ENCODE data around the gene DDX52. TPM values are rescaled to one million over a fixed set of nuclear protein-coding genes. Genes with fewer than 3 reads are reported as not detected.
"Not testable (repeated sequence)": the region's sequence is repeated elsewhere in the genome, so short reads cannot be mapped to it uniquely, and the experiment has no call there.

DDX52 gene, protein sequence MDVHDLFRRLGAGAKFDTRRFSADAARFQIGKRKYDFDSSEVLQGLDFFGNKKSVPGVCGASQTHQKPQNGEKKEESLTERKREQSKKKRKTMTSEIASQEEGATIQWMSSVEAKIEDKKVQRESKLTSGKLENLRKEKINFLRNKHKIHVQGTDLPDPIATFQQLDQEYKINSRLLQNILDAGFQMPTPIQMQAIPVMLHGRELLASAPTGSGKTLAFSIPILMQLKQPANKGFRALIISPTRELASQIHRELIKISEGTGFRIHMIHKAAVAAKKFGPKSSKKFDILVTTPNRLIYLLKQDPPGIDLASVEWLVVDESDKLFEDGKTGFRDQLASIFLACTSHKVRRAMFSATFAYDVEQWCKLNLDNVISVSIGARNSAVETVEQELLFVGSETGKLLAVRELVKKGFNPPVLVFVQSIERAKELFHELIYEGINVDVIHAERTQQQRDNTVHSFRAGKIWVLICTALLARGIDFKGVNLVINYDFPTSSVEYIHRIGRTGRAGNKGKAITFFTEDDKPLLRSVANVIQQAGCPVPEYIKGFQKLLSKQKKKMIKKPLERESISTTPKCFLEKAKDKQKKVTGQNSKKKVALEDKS
- polyA plus RNA-seq (ENCODE audit: insufficient read length) = 16.9 TPM

DNA sequence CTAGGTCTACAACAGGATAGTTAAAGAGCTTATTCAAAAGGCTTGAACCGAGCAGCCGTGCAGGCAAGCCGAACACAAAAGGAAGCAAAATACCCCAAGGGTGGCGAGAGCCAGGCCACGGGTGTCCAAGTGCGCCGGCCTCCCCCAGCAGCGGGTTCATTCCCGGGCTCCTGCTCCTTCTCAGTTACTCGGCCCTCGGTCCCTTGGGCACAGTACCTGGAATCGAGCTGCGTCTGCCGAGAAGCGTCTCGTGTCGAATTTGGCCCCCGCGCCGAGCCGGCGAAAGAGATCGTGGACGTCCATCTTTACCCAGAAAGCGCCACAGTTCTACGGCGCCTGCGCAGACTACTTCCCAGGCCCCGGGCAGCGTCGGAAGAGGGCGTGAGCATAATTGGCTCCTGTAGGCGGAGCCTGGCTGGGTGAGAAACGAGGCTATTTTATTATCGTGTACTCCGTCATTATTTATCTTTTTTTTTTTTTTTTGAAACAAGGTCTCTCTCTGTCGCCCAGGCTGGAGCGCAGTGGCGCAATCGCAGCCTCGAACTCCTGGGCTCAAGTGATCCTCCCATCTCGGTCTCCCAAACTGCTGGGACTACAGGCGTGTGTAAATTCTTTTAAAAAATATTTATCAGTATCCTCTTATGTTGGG lies at the start of gene DDX52:
DDX52 (minus strand) TSS at position 329 of the 649 bp plus-strand sequence; CDS start at position 303, 26 bp downstream.
- peak; percentile 80 for DNase-seq (ENCODE audit: low read depth)

DNA sequence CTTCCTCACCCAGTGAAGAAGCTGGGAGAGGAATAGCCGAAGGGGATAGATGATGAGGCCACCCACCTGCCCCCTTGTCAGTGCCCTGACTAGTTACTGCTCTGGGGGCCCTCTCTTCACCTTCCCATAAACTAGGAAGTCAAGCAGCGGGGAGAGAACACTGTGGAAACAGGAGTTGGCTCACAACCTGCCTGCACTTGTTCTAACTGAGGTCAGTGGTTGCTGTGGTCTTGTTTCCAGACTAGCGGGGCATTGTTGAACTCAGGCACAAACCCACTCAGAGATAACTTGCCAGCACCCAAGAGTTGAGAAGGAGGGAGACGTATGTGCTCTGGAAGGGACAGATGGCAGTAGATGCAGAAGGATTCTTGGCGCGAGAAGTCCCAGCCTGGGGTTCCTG lies 48.6 kb upstream of the DDX52 start:
- no peak for DNase-seq (ENCODE audit: low read depth)

DNA sequence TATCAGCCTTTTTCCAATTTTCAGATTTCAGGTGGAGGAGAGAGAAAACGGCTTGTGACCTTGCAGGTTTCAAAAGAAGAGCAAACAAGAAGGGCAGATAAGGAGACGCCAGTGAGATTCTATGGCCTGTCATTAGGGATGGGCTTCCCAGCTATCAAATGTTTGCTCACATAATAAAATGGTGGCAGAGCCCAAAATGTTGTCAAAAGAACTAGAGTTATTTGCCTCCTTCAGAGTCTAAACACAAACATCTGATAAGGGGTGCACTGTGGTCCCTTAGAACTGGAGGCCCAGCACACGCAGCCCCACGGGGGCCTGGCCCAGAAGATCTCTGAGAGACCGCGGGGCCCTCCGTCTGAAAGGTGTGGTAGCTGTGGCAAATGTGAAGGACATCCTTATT lies 46.1 kb upstream of the DDX52 start:
- DNase-seq (ENCODE audit: low read depth) = no peak

DNA sequence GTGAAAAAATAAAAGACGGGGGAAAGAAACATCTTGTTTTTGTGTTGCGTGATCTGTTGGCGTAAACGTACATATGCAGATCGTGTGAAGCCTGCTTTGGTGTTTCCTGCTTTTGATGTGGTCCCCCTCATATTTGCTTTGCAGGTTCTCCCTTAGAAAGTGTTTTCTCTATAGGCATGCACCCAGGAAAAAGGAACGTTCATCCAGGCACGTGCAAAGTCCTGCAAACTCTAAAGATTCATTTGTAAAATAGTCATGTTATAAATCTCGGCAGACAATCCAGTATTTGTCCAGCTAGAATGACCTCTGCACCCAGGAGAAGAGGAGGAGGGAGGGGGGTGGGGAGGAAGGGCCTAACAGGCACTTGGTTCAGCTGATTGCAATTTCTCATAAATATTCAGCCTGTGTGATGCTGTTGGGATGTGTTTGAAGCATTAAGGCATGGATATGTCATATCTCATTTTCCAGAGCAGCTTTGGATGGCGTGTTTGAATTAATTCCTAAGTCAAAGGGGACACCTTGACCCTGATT lies 40.3 kb upstream of the DDX52 start:
- no peak for DNase-seq (ENCODE audit: low read depth)

DNA sequence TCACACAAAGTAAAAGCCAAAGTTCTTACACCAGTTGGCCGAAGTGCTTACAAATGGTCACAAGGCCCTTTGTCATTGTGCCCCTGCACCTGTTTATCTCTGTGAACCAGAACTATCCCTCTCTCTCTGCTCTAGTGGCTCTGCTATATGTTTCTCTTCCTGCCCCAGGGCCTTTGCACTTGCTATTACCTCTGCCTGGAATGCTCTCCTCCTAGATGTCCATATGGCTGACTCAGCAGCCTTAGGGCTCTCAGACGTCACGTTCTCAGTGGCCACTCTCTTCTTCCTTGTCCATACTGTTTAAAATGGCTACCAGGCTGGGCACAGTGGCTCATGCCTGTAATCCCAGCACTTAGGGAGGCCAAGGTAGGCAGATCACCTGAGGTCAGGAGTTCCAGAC lies 38.8 kb upstream of the DDX52 start:
- DNase-seq (ENCODE audit: low read depth) = no peak

DNA sequence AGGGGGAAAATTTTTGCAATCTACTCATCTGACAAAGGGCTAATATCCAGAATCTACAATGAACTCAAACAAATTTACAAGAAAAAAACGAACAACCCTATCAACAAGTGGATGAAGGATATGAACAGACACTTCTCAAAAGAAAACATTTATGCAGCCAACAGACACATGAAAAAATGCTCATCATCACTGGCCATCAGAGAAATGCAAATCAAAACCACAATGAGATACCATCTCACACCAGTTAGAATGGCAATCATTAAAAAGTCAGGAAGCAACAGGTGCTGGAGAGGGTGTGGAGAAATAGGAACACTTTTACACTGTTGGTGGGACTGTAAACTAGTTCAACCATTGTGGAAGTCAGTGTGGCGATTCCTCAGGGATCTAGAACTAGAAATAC lies 36.7 kb upstream of the DDX52 start:
- DNase-seq (ENCODE audit: low read depth) = not testable (repeated sequence)

DNA sequence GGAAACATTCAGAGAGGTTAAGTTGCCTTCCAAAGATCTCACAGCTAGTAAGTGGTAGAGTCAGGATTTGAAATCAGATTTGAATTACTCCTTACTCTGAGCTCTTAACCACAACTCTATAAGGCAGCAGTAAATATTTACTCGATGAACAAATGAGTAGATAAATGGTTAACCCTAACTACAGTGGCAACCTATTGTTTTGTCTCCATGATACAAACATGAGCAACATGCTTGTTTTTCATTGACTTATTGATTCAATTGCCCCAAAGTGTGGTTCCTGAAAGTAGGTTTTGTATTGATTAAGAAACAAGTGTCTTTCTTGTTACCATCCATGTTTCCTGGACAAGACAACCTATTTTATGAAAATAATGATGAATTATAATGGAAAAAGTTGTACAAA lies 34.8 kb upstream of the DDX52 start:
- DNase-seq (ENCODE audit: low read depth) = no peak

DNA sequence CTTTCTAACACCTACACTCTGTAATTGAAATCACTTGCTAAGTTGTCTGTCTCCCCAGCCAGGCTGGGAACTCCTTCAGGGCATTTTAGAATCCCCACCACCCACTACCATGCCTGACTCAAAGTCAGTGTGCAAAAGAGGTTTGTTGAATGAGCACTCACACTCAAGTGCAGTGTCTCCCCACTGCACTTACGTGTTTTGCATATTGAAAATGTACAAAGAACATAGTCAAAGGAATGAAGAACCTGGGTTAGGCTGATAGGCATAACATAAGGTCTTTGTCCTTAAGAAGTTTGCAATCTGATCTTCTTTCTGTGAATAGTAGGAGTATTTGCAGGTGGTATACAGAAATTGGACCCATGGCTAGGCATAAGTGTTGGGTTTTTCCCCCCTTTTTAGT lies 33.8 kb upstream of the DDX52 start:
- DNase-seq (ENCODE audit: low read depth) = no peak

DNA sequence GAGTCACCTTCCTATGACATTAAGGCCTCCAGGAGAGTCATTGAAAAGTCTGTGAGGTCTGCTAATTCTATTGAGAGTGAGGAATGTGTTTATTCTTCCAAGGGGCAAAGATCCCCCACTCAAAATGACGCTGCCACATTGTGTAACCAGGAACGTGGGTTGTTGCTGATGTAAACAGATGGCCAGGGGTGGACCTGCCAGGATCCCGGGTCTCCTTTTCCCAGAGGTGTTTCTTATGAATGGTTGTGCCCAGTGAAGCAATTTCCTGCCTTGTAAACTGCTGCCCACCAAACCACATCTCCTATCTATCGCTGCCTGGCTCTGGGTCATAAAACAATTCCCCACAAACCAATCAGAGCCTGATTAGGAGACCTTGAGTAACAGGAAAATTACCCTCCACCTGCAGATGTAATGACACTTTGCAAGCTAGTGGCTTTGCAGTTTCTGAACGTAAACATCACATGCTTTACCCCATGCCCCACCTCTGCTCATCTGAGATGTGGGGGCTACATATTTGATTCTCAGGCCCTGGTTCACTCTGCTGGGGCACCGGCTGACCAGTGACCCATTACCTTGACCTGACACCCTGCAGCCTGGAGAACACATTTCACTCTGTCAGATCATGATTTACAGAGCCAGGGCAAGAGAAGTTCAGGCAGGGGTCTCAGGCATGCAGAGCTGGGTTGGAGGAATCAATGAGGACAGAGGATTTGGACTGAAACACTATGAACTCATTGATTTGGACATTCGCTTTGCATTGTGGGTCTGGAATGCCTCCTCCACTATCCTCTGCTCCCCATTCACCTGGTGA lies 33.1 kb upstream of the DDX52 start:
- no peak for DNase-seq (ENCODE audit: low read depth)

DNA sequence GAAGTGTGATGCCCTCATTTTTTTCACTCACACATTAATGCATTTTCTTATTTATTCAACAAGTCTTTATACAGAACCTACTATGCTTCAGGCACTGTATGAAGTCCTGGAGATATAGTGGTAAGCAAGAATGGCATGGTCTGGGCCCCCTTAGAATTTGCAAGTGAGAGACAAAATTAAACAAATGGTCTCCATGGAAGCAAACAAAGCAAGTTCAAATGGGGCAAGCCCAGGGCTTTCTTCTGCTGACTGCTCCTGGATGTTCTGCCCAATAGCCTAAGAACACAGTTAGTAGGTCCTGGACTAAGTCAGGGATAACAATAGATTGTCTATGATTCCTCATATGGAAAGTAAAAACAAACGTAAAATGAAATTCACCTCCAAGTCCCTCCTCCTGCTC lies 31.3 kb upstream of the DDX52 start:
- no peak for DNase-seq (ENCODE audit: low read depth)

DNA sequence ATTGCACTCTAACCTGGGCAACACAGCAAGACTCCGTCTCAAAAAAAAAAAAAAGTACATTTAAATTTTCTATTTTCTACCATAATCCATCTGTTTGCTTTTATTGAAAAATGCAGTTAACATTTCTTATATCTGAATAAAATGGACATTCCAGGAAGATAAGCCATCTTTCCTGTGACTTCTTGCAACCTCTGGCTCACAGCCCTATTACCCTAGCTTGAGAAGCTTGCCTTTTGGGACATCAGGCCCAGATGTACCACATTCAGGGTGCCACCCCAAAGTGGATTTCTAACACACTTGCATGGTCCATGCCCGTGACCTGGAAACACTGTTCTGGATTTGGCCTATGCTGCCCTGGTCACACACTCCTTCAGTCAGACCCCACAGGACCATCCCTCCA lies 30.1 kb upstream of the DDX52 start:
- no peak for DNase-seq (ENCODE audit: low read depth)

DNA sequence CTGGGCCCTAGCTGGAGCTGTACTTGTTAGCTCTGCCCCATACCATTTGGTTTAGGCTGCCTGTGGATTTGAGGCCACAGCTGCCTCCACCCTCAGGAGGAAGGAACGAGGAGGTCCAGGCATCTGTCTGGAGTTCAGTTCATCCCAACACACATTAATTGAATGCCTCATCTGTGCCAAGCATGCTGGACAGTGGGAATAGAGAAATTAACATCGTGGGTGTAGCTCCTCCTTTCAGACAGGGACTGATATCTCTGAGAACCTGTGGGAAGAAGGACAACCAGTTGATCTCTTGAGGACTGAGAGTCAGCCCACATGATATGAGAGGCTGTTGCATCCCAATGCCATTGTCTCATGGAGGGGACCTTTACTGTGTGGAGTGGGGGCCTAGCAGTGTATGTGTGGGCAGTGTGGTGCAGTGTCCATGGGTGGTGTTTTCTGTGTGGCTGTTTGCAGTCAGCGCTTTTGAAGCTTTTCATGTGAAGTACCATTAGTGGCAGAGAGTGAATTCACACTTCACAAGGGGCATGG lies 29.4 kb upstream of the DDX52 start:
- no peak for DNase-seq (ENCODE audit: low read depth)

DNA sequence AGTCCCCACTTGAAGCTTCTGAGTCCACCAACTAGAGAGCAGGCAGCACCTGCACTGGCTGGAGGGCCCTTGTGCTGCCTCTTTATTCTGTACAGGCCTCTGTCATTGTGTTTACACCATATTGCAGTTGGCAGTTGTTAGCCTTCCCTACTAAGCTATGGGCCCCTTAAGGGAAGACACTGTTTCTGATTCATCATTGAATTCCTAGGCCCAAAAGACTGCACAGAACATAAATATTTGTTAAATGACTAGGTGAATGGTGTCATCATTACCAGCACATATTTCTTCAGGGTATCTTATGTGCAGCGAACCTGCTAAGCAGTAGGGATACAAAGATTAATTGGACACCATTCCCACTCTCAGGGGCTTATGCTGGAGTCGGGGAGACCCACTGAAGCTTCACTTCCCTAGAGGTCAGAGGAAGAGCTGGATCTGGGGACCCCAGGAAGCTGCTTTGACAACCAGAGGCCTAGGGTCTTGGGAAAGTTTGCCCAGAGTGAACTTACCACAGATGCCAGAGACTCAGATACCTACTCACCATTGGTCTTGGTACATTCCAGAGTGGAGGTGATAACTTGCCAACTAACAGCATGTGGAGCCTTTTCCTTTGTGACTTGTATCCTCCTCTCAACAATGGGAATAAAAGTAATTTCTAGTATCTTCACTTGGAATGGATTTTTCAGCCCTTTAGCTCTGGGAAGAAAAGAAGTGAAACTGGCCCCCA lies 28.7 kb upstream of the DDX52 start:
- no peak for DNase-seq (ENCODE audit: low read depth)

DNA sequence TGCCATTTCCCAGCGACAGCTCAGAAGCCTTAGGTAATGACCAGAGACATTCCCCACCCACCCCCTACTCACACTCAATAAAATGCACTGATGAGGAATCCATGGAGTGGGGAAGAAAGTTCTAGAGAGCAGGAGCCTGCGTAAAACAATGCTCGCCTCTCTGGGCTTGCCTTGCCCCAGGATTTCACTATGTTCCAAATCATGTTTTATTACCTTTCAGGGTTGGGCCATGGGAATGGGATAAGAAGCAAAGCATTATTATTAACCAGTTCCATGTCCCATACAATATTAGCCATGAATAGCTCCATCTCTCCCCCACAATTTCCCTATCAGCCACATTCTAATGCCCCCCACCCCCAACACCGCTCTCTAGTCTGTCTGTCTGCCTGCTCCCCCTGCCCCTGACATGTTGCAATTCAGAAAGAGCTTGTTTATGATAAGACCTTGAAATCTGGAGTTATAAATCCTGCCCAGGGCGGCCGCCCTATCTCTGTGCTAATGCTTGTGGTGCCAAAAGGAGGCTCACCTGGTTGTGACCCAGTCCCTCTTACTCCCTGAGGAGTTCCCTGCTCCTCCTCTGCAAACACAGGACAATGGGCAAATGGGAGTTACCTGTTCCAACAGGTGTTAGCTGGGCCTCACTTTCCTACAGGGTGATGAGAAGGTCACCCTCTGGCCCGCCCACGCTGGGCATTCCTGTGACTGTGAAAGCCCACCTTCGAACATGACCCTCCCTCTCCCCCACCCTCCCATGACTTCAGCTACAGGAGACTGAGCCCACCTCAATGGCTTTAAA lies 28.0 kb upstream of the DDX52 start:
- DNase-seq (ENCODE audit: low read depth) = no peak

DNA sequence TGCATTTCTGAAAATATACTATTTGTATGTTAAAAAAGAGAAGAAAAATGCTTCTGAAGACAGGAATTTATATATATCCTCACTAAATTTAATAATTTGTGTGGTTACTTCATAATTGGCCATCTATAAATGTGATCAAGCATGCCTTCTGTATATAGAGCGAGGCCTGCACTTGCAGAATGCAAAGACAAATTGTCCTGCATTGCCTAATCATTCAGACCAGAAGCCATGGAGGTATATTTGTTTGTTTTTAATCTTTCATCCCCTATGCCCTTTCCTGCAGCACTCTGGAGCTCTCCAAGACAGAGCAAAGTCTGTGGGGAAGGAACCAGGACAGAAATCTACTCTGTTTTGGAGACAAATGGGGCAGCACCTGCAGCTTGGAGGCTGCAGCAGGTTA lies 23.8 kb upstream of the DDX52 start:
- DNase-seq (ENCODE audit: low read depth) = no peak

DNA sequence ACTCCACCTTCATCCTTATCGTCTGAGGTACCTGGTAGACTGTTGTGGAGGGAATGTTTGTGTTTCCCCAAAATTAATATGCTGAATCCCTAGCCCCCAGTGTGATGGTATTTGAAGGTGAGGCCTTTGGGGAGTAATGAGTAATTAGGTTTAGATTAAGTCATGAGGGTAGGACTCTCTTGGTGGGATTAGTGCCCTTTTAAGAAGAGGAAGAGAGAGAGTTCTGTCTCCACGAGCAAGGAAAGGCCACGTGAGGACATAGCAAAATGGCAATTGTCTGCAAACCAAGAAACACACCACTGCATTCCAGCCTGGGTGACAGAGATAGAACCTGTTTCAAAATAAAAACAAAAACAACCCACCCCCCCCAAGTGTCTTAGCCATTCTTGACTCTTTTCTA lies 21.0 kb upstream of the DDX52 start:
- DNase-seq (ENCODE audit: low read depth) = no peak

DNA sequence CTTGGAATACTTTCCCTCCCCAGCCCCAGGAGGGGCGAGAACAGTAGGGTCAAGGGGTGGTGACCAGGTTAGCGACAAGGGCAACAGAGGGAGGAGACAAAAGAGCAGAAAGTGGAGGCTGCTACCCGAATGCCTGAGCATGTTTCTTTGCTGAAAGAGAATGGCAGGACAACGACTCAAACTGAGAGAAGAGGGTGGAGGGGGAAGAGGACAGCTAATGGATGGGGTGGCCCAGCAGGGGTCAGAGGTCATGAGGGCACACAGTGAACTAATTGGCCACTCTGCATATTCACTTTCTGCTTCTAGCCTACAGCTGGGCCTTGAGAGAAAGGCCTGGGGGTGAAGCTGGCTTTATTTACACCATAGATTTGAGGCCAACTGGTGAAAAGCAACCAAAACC lies 19.1 kb upstream of the DDX52 start:
- DNase-seq (ENCODE audit: low read depth) = no peak

DNA sequence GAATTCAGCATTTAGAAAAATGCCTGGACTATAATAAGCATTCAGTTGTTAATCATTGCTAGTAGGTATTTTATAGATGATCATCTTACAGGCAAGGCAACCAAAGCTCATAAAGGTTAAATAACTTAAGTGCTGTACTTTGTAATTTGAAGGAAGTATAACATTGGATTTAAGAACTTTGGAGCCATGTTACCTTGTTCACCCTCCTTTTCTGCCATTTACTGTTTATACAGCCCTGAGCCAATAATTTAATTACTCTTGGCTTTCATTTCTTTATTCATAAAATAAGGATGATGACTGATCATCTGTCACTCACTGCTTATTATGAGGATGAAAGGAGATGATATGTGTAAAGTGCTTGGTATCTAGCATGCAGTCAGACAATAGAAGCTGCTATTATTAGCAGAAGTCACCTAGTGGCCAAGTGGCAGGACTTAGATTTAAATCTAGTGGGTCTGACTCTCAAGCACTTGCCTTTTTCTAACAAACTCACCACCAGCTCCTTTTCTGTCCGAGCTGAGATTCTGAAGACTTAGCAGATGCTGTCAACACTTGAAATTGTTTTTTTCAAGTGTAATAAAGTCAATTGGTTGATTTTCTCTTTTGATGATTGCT lies 18.3 kb upstream of the DDX52 start:
- DNase-seq (ENCODE audit: low read depth) = no peak

DNA sequence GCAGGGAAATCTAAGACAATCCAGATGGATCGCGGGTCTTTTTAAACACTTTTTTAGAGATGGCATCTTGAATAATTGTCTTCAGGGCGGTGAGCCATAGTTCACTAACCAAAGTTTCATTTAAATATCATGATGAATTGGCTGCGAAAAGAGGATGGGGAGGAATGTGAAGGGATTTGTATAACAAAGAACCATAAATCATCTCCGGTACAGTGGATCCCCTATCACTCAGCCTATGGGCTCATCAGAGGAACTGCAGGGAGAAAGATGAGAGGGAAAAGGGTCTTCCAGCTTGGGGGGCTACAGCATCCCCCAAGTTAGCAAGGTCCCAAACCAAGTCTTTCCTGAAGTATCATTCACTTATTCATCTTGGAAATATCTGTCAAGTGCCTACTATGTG lies 16.7 kb upstream of the DDX52 start:
- no peak for DNase-seq (ENCODE audit: low read depth)

DNA sequence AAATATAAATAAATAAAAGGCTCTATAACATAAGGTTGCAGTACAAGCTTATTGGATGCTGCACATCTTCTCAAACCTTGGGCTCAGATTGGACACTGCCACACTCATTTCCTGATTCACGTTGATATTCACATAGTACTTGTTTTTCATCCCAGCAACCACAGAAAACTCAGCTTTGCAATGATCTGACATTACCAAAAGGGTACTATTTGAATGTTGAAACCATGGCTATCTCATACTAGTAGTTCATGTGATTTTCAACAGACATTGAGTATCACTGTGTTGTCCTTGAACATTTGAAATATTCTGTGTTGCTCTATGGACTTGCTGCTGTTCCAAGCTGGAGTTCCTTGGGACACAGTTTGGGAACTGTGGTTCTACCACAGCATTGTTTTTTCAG lies 14.0 kb upstream of the DDX52 start:
- DNase-seq (ENCODE audit: low read depth) = no peak
